Tongue (tissue), 2 donors: ENCODE data around the gene SLC38A3. TPM values are rescaled to one million over a fixed set of nuclear protein-coding genes. Genes with fewer than 3 reads are reported as not detected.

Experiments used
- DNase-seq: peaks from one replicate; pipeline ENCODE4 v3.0.0-alpha.2; 2015
- total RNA-seq: library from RNA; depleted of rRNA; stranded (reverse); fragments of >200 nt; gene quantifications from one replicate; pipeline ENCODE4 v1.2.3, GENCODE V29; 2014

The SLC38A3 gene
- total RNA-seq, 1 donor from 2014 or later = 1.2 TPM

- no peak for DNase-seq
Measured at GRCh38 chr3:50192124-50192523, 12.9 kb upstream of the SLC38A3 start.

- peak; percentile 87 for DNase-seq
Measured at GRCh38 chr3:50192689-50193141, 12.4 kb upstream of the SLC38A3 start.

GRCh38 chr3:50193286-50193685 lies 11.8 kb upstream of the SLC38A3 start:
- no peak for DNase-seq

- no peak for DNase-seq
Measured at GRCh38 chr3:50193746-50194127, 11.3 kb upstream of the SLC38A3 start.

GRCh38 chr3:50194128-50194902 lies 10.8 kb upstream of the SLC38A3 start:
- DNase-seq = peak; percentile 74

- DNase-seq = no peak
Measured at GRCh38 chr3:50194903-50195500, 10.1 kb upstream of the SLC38A3 start.

- DNase-seq = no peak
Measured at GRCh38 chr3:50195501-50196252, 9.4 kb upstream of the SLC38A3 start.

- no peak for DNase-seq
Measured at GRCh38 chr3:50196253-50196801, 8.7 kb upstream of the SLC38A3 start.

- no peak for DNase-seq
Measured at GRCh38 chr3:50201573-50202315, 3.3 kb upstream of the SLC38A3 start.

GRCh38 chr3:50202353-50203112 lies 2.5 kb upstream of the SLC38A3 start:
- DNase-seq = no peak

- DNase-seq = no peak
Measured at GRCh38 chr3:50203113-50203808, 1.8 kb upstream of the SLC38A3 start.

- DNase-seq = no peak
Measured at GRCh38 chr3:50203809-50204803, 965 bp upstream of the SLC38A3 start.

- peak; percentile 57 for DNase-seq
Measured at GRCh38 chr3:50205413-50206276, 574 bp downstream of the SLC38A3 start.

GRCh38 chr3:50207359-50208042 lies 2.4 kb downstream of the SLC38A3 start:
- DNase-seq = no peak

GRCh38 chr3:50208677-50209344 lies 3.7 kb downstream of the SLC38A3 start:
- no peak for DNase-seq

- DNase-seq = no peak
Measured at GRCh38 chr3:50210176-50210509, 5.1 kb downstream of the SLC38A3 start.
